Body of pancreas (tissue), 4 donors: Measurements from ENCODE around the gene ZNF597. TPM values are rescaled to one million over a fixed set of nuclear protein-coding genes. Genes with fewer than 3 reads are reported as not detected.

Experiments used
- ATAC-seq: fragments of 150-250 bp; one replicate; pipeline ENCODE4 v1.9.1; 2016
- DNase-seq, 4 donors: peaks; one replicate each; pipeline ENCODE4 v3.0.0-alpha.2; 2019
- H3K27ac ChIP-seq, 4 donors: fragments of 200-600 bp; sonication (generic); 1 replicate in 3 of 4; 2 replicates in 1 of 4; pipeline versions ENCODE4 v1.5.1 to v1.6.1; 2016 to 2019; ENCODE audit warnings: mild to moderate bottlenecking in 1 of 4, mixed read lengths in 1 of 4, moderate library complexity in 1 of 4
- H3K27me3 ChIP-seq, 2 donors: fragments of 200-600 bp; sonication (generic); one replicate each; pipeline ENCODE4 v1.6.0; 2016; ENCODE audit warnings: mild to moderate bottlenecking in 1 of 2
- H3K36me3 ChIP-seq, 2 donors: fragments of 200-600 bp; sonication (generic); replicated peaks in 1 of 2; 2 replicates each; pipeline ENCODE4 v1.5.1; 2016; ENCODE audit warnings: low read depth in 2 of 2; ENCODE audit not compliant: insufficient read depth in 1 of 2
- H3K4me1 ChIP-seq: fragments of 200-600 bp; sonication (generic); one replicate; pipeline ENCODE4 v1.6.0; 2016
- H3K4me3 ChIP-seq, 2 donors: fragments of 200-600 bp; sonication (generic); 1 replicate in 1 of 2; 2 replicates in 1 of 2; pipeline ENCODE4 v1.5.1; 2016 to 2019
- H3K9me3 ChIP-seq, 3 donors: fragments of 200-600 bp; sonication (generic); 1 replicate in 2 of 3; 2 replicates in 1 of 3; pipeline ENCODE4 v1.5.1; 2016
- CTCF ChIP-seq, 7 experiments: fragments of 450-650 bp in 4 of 7; fragments of 200-600 bp in 3 of 7; sonication (generic) in 3 of 7; IDR thresholded peaks; one replicate each; pipeline ENCODE4 v1.5.1; 2016 to 2019; ENCODE audit warnings: antibody characterized with exemption in 7 of 7
- POLR2A ChIP-seq, 3 donors: fragments of 450-650 bp; IDR thresholded peaks; one replicate each; pipeline ENCODE4 v1.6.1; 2016; ENCODE audit warnings: antibody characterized with exemption in 3 of 3, mild to moderate bottlenecking in 2 of 3
- WGBS, 2 donors: methylation state at CpG; one replicate each; pipeline ENCODE4 v1.1.5; 2017; 5-methylcytosine and 5-hydroxymethylcytosine counted together
- intact Hi-C: fragments of 100-400 bp; cut with DNase I; formaldehyde crosslinking; loops from one replicate; pipeline ENCODE4 v1.15.1; 2023
- total RNA-seq, 2 donors: library from RNA; depleted of rRNA; stranded (reverse); fragments of >200 nt; gene quantifications; one replicate each; pipeline ENCODE4 v1.1.0, GENCODE V29; 2016

ZNF597 gene
- 1 to 10 TPM; 1.3 to 2.3 TPM for total RNA-seq

DNA sequence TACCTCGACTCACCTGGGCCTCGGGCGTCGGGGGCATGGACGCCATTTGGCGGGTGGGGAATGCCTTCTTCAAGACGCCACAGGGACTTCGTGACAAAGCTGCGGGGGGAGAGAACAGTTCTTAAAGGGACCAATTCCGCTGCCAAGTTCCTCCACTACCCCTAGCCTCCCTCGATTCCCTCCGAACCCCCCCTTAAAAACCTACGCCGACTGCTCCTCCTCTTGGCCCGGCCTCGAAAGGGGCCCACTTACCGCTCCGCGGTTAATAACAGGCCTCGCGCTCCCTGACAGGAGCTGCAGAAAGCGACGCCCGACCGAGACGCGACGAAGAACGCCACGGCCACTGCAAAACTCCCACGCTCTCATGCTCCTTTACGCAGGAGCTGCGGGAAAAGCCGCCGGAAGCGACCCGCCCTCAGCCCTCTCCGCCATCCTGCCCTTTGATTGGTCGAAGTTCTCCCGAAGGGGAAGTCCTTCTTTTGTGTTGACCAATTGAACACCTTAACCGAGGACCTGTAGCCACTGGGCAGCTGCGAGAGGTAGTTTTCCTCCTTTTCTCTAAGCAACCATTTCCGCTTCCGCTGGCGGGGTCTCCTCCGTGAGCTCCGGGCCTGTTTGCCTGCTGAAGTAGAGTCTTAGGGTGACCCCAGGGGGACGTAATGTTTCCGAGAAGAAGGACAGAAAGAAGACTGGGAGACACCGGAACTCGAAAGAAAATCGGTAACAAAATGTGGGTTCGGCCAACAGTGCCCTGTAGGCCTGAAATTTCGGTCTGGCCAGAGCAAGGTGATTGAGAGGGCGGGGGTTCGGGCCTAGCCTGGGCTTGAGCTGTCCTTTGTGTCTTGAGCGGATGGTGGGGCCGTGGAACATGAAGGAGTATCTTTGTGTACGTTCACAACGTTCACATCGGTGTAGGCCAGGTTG, at the start of gene ZNF597, which contains the start of gene NAA60:
Gene ZNF597 (minus strand): TSS at position 397 of the 924 bp plus-strand sequence. CDS start 351 bp downstream, at position 46.
Gene NAA60 (plus strand): TSS at position 573 of the 924 bp plus-strand sequence. CDS start 32,548 bp downstream, outside the sequence.
- peak; percentile 99 for ATAC-seq
- TF ChIP-seq POLR2A (IDR thresholded peaks at IDR 0.05) = peak in 2 of 3 donors; percentile 55 to 59
- no peak for TF ChIP-seq CTCF (IDR thresholded peaks at IDR 0.05)
- Histone ChIP-seq H3K9me3 (no peaks in the 10 kb centered on the region), H3K4me1 (peaks cover 17% of the 10 kb centered on the region), H3K4me3 (peak within 1 kb of the TSS; percentile 12 to 16), H3K27ac (peak within 1 kb of the TSS in 2 of 4 donors; percentile 57 to 73), H3K36me3 (no peaks in the 10 kb centered on the region), H3K27me3 (no peaks in the 10 kb centered on the region)
- intact Hi-C loops = no loop called here
- 42 to 50% methylated on average over 59 to 61 of the region's 61 CpGs for WGBS, 2 donors
- DNase-seq = peak; percentile 81 to 90 (median 86)

DNA sequence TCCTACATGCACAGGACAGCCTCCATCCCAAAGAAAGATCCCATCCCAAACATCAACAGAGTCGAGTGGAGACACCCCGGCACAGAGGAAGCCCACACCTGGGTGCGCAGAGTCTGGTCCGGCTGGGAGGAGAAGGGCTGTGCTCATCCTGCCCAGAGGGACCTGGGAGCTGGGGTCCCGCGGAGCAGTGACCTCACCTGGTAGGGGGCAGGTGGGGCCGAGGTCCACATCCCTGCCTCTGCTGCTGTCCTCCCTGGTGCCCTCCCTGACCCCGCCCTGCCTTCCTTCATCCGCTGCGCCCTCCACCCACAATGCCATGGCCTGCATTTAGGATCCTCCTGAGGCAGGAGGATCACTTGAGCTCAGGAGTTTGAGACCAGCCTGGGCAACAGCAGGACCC, 49.1 kb upstream of the ZNF597 start:
- no peaks in the 10 kb centered on the region for H3K27me3 ChIP-seq
- no peaks in the 10 kb centered on the region for H3K36me3 ChIP-seq
- ATAC-seq (no peak), DNase-seq (no peak)
- 74 to 100% methylated on average over 4 to 6 of the region's 10 CpGs for WGBS, 2 donors
- intact Hi-C loops = no loop called here
- H3K27ac ChIP-seq = no peak overlapping the region
- TF ChIP-seq CTCF (IDR thresholded peaks at IDR 0.05) = no peak
- TF ChIP-seq POLR2A (IDR thresholded peaks at IDR 0.05) = no peak
- no peak overlapping the region for H3K4me3 ChIP-seq
- peaks cover 7% of the 10 kb centered on the region for H3K4me1 ChIP-seq
- H3K9me3 ChIP-seq = no peaks in the 10 kb centered on the region

- Histone ChIP-seq H3K9me3 (no peaks in the 10 kb centered on the region), H3K4me3 (no peak overlapping the region), H3K27me3 (no peaks in the 10 kb centered on the region), H3K4me1 (peaks cover 7% of the 10 kb centered on the region), H3K36me3 (peaks cover 4 to 5% of the 10 kb centered on the region in 2 donors), H3K27ac (no peak overlapping the region)
- DNase-seq (peak in 3 of 4 donors; percentile 27 to 50 (median 35)), ATAC-seq (no peak)
- whole genome bisulfite sequencing, 2 donors = 46 to 50% methylated on average over 11 to 17 of the region's 17 CpGs
- TF ChIP-seq CTCF (IDR thresholded peaks at IDR 0.05) (peak in 1 of 7 experiments; percentile 15), POLR2A (IDR thresholded peaks at IDR 0.05) (no peak)
- intact Hi-C loops = no loop called here
Measured at GRCh38 chr16:3490911-3491629, 47.8 kb upstream of the ZNF597 start.

- Histone ChIP-seq H3K4me3 (no peak overlapping the region), H3K9me3 (no peaks in the 10 kb centered on the region), H3K27me3 (no peaks in the 10 kb centered on the region), H3K27ac (no peak overlapping the region), H3K36me3 (peaks cover 22 to 25% of the 10 kb centered on the region in 2 donors), H3K4me1 (peaks cover 7% of the 10 kb centered on the region)
- WGBS, 2 donors = 66 to 86% methylated on average over 9 of the region's 13 CpGs
- no peak for ATAC-seq
- intact Hi-C loops = no loop called here
- no peak for DNase-seq
- TF ChIP-seq CTCF (IDR thresholded peaks at IDR 0.05) (no peak), POLR2A (IDR thresholded peaks at IDR 0.05) (no peak)
Measured at GRCh38 chr16:3488801-3489200, 45.5 kb upstream of the ZNF597 start.
